ENCODE data around the gene ZSCAN1. TPM values are rescaled to one million over a fixed set of nuclear protein-coding genes. Genes with fewer than 3 reads are reported as not detected.
A peak's percentile ranks its signal among the peaks of the same experiment; 100 is the strongest.

The ZSCAN1 gene
- total and polyA plus RNA-seq, 8 donors = 0.20 to 0.92 (median 0.44) TPM; not detected in 5

DNA sequence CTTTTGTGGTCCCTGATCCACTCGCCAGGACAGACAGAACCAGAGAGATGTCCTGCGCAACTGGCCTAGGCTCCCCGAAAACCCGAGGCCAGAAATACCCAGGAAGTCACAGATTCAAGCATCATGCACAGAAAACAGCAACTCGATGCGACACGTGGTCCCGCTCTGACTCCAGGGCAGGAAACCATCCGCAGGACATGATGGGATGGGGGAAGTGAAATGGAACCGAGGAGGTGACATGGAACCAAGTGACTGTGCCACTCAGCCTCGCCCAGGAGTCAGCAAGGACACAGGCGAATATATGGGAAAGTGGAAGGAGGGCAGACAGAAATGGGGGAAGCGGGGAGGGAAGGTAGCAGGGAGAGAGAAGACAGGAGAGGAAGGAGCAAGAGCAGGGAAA, 63.1 kb downstream of the ZSCAN1 start:
- no peak for DNase-seq
- Histone ChIP-seq H3K9me3 (peaks cover 2 to 71% (median 44%) of the 10 kb centered on the region in 4 donors), H3K27ac (peak overlapping the region in 2 of 5 donors; percentile 89 to 97), H3K4me1 (peaks cover 0 to 21% (median 20%) of the 10 kb centered on the region in 4 donors), H3K36me3 (peaks cover 0 to 45% (median 17%) of the 10 kb centered on the region in 4 donors), H3K4me3 (peak overlapping the region in 3 of 4 donors; percentile 88 to 96 (median 94)), H3K27me3 (no peaks in the 10 kb centered on the region)
- TF ChIP-seq POLR2A (IDR thresholded peaks at IDR 0.05) (no peak), POLR2AphosphoS5 (IDR thresholded peaks at IDR 0.05) (no peak), EP300 (IDR thresholded peaks at IDR 0.05) (no peak)
- TF ChIP-seq, protein P1, sequence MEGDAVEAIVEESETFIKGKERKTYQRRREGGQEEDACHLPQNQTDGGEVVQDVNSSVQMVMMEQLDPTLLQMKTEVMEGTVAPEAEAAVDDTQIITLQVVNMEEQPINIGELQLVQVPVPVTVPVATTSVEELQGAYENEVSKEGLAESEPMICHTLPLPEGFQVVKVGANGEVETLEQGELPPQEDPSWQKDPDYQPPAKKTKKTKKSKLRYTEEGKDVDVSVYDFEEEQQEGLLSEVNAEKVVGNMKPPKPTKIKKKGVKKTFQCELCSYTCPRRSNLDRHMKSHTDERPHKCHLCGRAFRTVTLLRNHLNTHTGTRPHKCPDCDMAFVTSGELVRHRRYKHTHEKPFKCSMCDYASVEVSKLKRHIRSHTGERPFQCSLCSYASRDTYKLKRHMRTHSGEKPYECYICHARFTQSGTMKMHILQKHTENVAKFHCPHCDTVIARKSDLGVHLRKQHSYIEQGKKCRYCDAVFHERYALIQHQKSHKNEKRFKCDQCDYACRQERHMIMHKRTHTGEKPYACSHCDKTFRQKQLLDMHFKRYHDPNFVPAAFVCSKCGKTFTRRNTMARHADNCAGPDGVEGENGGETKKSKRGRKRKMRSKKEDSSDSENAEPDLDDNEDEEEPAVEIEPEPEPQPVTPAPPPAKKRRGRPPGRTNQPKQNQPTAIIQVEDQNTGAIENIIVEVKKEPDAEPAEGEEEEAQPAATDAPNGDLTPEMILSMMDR (IDR thresholded peaks at IDR 0.05) = no peak
- WGBS, 5 donors = 82 to 88% (median 87%) methylated on average over 13 of the region's 13 CpGs
- intact Hi-C loops (cut with DNase I; ENCODE audit: low total_unique reads) = no loop called here

DNA sequence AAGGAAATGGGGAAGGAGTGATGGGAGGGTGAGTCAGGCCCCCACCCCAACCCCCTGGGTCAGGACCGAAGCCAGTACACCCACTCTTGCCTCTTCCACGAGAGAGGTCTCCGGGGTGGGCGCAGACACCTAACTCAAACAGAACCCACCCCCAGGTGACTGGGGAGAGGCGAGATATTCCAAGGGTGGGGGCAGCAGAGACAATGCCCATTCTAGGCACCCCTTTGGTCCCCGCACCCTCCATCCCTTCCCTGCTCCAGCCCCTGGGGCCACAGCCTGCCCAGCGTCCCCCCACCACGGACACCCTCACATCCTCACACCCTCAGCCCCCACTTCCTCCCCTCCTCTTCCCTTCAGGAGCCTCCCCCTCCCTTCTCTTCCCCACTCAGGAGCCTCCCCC, 63.5 kb downstream of the ZSCAN1 start:
- peaks cover 0 to 71% (median 41%) of the 10 kb centered on the region in 4 donors for H3K9me3 ChIP-seq
- WGBS, 5 donors = 27 to 50% (median 33%) methylated on average over 6 to 8 of the region's 8 CpGs
- H3K27ac ChIP-seq = peak overlapping the region in 4 of 5 donors; percentile 85 to 97 (median 91)
- DNase-seq = no peak
- H3K4me3 ChIP-seq = peak overlapping the region; percentile 66 to 96 (median 91)
- peaks cover 0 to 40% (median 14%) of the 10 kb centered on the region in 4 donors for H3K36me3 ChIP-seq
- no peaks in the 10 kb centered on the region for H3K27me3 ChIP-seq
- intact Hi-C loops (cut with DNase I; ENCODE audit: low total_unique reads) = no loop called here
- no peak for TF ChIP-seq POLR2AphosphoS5 (IDR thresholded peaks at IDR 0.05)
- TF ChIP-seq, protein P1 (IDR thresholded peaks at IDR 0.05) = no peak
- no peak for TF ChIP-seq POLR2A (IDR thresholded peaks at IDR 0.05)
- no peak for TF ChIP-seq EP300 (IDR thresholded peaks at IDR 0.05)
- H3K4me1 ChIP-seq = peaks cover 0 to 21% (median 20%) of the 10 kb centered on the region in 4 donors

DNA sequence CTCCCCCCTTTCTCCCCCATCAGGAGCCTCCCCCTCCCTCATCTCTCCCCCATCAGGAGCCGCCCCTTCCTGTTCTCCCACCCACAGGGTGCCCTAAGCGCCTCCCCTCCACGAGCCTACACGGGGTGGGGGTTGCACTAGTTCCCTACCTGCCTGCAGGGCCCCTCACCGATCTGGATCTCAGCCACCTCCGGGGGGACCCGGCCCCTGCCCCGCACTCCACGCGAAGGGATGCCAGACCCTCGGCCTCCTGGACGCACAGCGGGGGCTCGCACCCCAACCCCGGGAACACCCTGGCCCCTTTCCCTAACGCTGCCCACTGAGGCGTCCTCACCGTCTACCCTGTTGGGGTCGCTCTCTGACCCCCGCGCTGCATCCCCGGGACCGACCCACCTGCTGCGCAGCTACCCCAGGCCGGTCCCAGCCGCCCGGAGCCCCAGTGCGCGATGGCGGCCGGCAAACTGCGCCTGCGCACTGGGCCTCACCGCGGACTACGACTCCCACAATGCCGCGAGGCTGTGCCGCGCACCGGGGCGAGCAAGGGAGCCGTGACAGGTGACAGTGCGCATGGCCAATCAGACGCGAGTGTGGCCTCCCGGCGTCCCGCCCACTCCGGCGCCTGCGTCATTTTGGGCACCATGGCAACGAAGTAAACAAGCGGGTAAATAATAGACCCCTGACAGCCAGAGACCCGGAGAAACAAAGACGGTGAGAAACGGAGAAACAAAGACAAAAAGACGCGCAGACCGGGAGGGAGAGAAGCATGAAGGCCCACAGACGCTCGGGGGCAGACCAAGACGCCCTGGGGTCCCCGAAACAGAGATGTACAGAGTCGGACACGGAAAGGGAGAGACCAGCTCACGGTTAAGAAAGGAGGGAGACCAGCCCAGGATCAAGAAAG, 64.2 kb downstream of the ZSCAN1 start, which contains the start of gene ZSCAN18:
Gene ZSCAN18 (minus strand): TSS at position 451 of the 901 bp plus-strand sequence. CDS start 7,964 bp downstream, outside the sequence.
- WGBS, 5 donors = 0 to 2% (median 1%) methylated on average over 31 to 67 of the region's 67 CpGs
- peak within 1 kb of the TSS; percentile 66 to 96 (median 91) for H3K4me3 ChIP-seq
- H3K9me3 ChIP-seq = peaks cover 0 to 71% (median 40%) of the 10 kb centered on the region in 4 donors
- peak within 1 kb of the TSS; percentile 85 to 97 (median 90) for H3K27ac ChIP-seq
- no peaks in the 10 kb centered on the region for H3K27me3 ChIP-seq
- peak; percentile 96 to 100 for DNase-seq
- H3K4me1 ChIP-seq = peaks cover 0 to 21% (median 20%) of the 10 kb centered on the region in 4 donors
- peaks cover 0 to 34% (median 13%) of the 10 kb centered on the region in 4 donors for H3K36me3 ChIP-seq
- peak; percentile 76 to 90 (median 79) for TF ChIP-seq POLR2AphosphoS5 (IDR thresholded peaks at IDR 0.05)
- peak; percentile 39 for TF ChIP-seq EP300 (IDR thresholded peaks at IDR 0.05)
- TF ChIP-seq POLR2A (IDR thresholded peaks at IDR 0.05) = peak in 1 of 4 donors; percentile 37
- TF ChIP-seq, protein P1 (IDR thresholded peaks at IDR 0.05) = no peak
- intact Hi-C loops (cut with DNase I; ENCODE audit: low total_unique reads) = no loop called here

DNA sequence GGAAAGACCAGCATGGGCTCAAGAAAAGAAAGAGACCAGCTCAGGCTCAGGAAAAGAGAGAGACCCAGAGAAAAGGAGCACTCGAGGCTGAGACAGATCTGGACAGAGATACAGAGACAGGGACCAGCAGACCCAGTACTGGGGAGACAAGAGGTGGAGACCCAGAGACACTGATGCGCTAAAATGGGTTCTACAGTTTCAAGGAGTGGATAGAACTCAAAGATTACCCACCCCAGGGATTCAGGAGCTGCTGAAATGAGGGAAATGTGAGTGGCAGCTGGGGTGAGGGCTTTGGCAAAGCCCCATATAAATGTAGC, 64.8 kb downstream of the ZSCAN1 start:
- H3K4me3 ChIP-seq = peak overlapping the region; percentile 66 to 96 (median 91)
- TF ChIP-seq POLR2AphosphoS5 (IDR thresholded peaks at IDR 0.05) (no peak), POLR2A (IDR thresholded peaks at IDR 0.05) (no peak), EP300 (IDR thresholded peaks at IDR 0.05) (no peak)
- TF ChIP-seq, protein P1 (IDR thresholded peaks at IDR 0.05) = no peak
- peaks cover 0 to 71% (median 40%) of the 10 kb centered on the region in 4 donors for H3K9me3 ChIP-seq
- intact Hi-C loops (cut with DNase I; ENCODE audit: low total_unique reads) = no loop called here
- H3K36me3 ChIP-seq = peaks cover 0 to 27% (median 10%) of the 10 kb centered on the region in 4 donors
- H3K27me3 ChIP-seq = no peaks in the 10 kb centered on the region
- H3K4me1 ChIP-seq = peaks cover 0 to 21% (median 20%) of the 10 kb centered on the region in 4 donors
- WGBS, 5 donors = 7 to 29% (median 16%) methylated on average over 2 of the region's 2 CpGs
- H3K27ac ChIP-seq = peak overlapping the region; percentile 85 to 97 (median 89)
- no peak for DNase-seq
